GM12878 (cell line): ENCODE data around the gene TTLL11. TPM values are rescaled to one million over a fixed set of nuclear protein-coding genes. Genes with fewer than 3 reads are reported as not detected.

Experiments used
- ATAC-seq: fragments of 200-7000 bp; cut with Tn5 transposase; 3 replicates; pipeline ENCODE4 v1.9.1; 2020; ENCODE audit warnings: mild to moderate bottlenecking, moderate library complexity
- BruUV-seq: library from RNA; stranded (reverse); fragments of 400-500 nt; replicated peaks from 2 replicates; lab custom pipeline; 2021; lab: Mats Ljungman, UMichigan
- CTCF ChIA-PET: fragments of 300-600 bp; sonication (Branson Sonifier 250); formaldehyde crosslinking; extraction: SDS; loops from one replicate; lab custom pipeline; 2021; ENCODE audit warnings: inconsistent platforms; lab: Yijun Ruan, JAX
- POLR2A ChIA-PET: fragments of 350-600 bp; formaldehyde crosslinking; extraction: SDS; loops from one replicate; lab custom pipeline; 2021; ENCODE audit warnings: inconsistent platforms; lab: Charles Lee
- RAD21 ChIA-PET: fragments of 300-600 bp; sonication (Branson Sonifier 250); formaldehyde crosslinking; loops from one replicate; lab custom pipeline; 2023; ENCODE audit warnings: antibody characterized with exemption; ENCODE audit not compliant: unreplicated experiment; lab: Charles Lee
- SMC1A ChIA-PET: fragments of 300-600 bp; sonication (Branson Sonifier 250); formaldehyde crosslinking; loops from one replicate; lab custom pipeline; 2023; ENCODE audit not compliant: unreplicated experiment, uncharacterized antibody; lab: Charles Lee
- DNase-seq: peaks from one replicate; pipeline ENCODE4 v3.0.0-alpha.2; 2011; ENCODE audit warnings: low read depth, low spot score
- FAIRE-seq: peaks from 3 replicates; lab custom pipeline; 2011; peaks lifted over from hg19 to GRCh38; lab: Jason Lieb, UNC
- H2AFZ ChIP-seq: 2 replicates; pipeline ENCODE4 v1.6.0; 2011; ENCODE audit warnings: low read depth, low read length, control low read depth; ENCODE audit not compliant: control insufficient read depth
- H3K27ac ChIP-seq: 2 replicates; pipeline ENCODE4 v1.5.1; 2011; ENCODE audit warnings: control low read depth; ENCODE audit not compliant: control insufficient read depth, insufficient read depth
- H3K27me3 ChIP-seq, 2 experiments: replicated peaks in 1 of 2; 2 replicates each; pipeline versions ENCODE4 v1.6.0 to v1.6.1; 2011; ENCODE audit warnings: low read length in 1 of 2; ENCODE audit not compliant: control insufficient read depth in 2 of 2, insufficient read depth in 2 of 2
- H3K36me3 ChIP-seq, 2 experiments: 2 replicates each; pipeline ENCODE4 v1.5.1; 2011; ENCODE audit warnings: low read length in 1 of 2; ENCODE audit not compliant: control insufficient read depth in 2 of 2, insufficient read depth in 2 of 2
- H3K4me1 ChIP-seq: 2 replicates; pipeline ENCODE4 v1.6.1; 2011; ENCODE audit warnings: mild to moderate bottlenecking, low read length, moderate library complexity, mixed read lengths; ENCODE audit not compliant: control insufficient read depth, insufficient read depth
- H3K4me2 ChIP-seq: 2 replicates; pipeline ENCODE4 v1.6.0; 2011; ENCODE audit warnings: control low read depth; ENCODE audit not compliant: control insufficient read depth, insufficient read depth
- H3K4me3 ChIP-seq: fragments of 200-600 bp; sonication (generic); 2 replicates; pipeline ENCODE4 v1.5.1; 2016
- H3K79me2 ChIP-seq: 2 replicates; pipeline ENCODE4 v1.6.0; 2011; ENCODE audit warnings: low read length; ENCODE audit not compliant: control insufficient read depth, insufficient read depth
- H3K9ac ChIP-seq: 2 replicates; pipeline ENCODE4 v1.8.0; 2011; ENCODE audit warnings: low read length, control low read depth, mixed read lengths; ENCODE audit not compliant: control insufficient read depth, insufficient read depth
- H3K9me3 ChIP-seq: replicated peaks from 3 replicates; pipeline ENCODE4 v1.5.1; 2011; ENCODE audit warnings: mild to moderate bottlenecking, low read length; ENCODE audit not compliant: control insufficient read depth, insufficient read depth
- H4K20me1 ChIP-seq: 2 replicates; pipeline ENCODE4 v1.6.0; 2011; ENCODE audit not compliant: control insufficient read depth, insufficient read depth
- BCL11A ChIP-seq: IDR thresholded peaks from 2 replicates; pipeline ENCODE4 v1.6.1; 2011; ENCODE audit warnings: low read depth, low read length
- CBFB ChIP-seq: IDR thresholded peaks from 2 replicates; pipeline ENCODE4 v1.6.1; 2016; ENCODE audit warnings: antibody characterized with exemption, low read depth
- FOS ChIP-seq: IDR thresholded peaks from 3 replicates; pipeline ENCODE4 v1.6.1; 2011; ENCODE audit warnings: borderline replicate concordance; ENCODE audit not compliant: insufficient read length; ENCODE audit errors: extremely low read depth
- GABPA ChIP-seq: IDR thresholded peaks from 2 replicates; pipeline ENCODE4 v1.6.1; 2014; ENCODE audit warnings: antibody characterized with exemption, low read depth, mild to moderate bottlenecking, inconsistent platforms
- HDAC6 ChIP-seq: fragments of 200-600 bp; sonication (generic); IDR thresholded peaks from one replicate; pipeline ENCODE4 v1.8.0; 2017; ENCODE audit warnings: antibody characterized with exemption; ENCODE audit not compliant: unreplicated experiment
- KDM1A ChIP-seq: fragments of 200-600 bp; sonication (generic); IDR thresholded peaks from 2 replicates; pipeline ENCODE4 v1.6.1; 2016; ENCODE audit warnings: borderline replicate concordance
- MTA2 ChIP-seq: fragments of 450-650 bp; IDR thresholded peaks from 2 replicates; pipeline ENCODE4 v1.6.1; 2016; ENCODE audit warnings: low read depth, mild to moderate bottlenecking, moderate library complexity
- MTA3 ChIP-seq: IDR thresholded peaks from 2 replicates; pipeline ENCODE4 v1.6.1; 2012; ENCODE audit warnings: low read length, inconsistent platforms, borderline replicate concordance
- NFXL1 ChIP-seq: fragments of 450-650 bp; IDR thresholded peaks from 2 replicates; pipeline ENCODE4 v1.6.1; 2017; ENCODE audit warnings: antibody characterized with exemption, mild to moderate bottlenecking, borderline replicate concordance
- POLR2AphosphoS5 ChIP-seq: IDR thresholded peaks from 2 replicates; pipeline ENCODE4 v1.6.1; 2011; ENCODE audit warnings: mild to moderate bottlenecking, low read length, inconsistent platforms
- SMAD1 ChIP-seq: fragments of 450-650 bp; IDR thresholded peaks from 2 replicates; pipeline ENCODE4 v1.6.1; 2018; ENCODE audit warnings: mild to moderate bottlenecking, low read depth; ENCODE audit not compliant: partially characterized antibody
- TCF7 ChIP-seq: IDR thresholded peaks from 2 replicates; pipeline ENCODE4 v1.6.1; 2014; ENCODE audit warnings: antibody characterized with exemption, borderline replicate concordance
- WRNIP1 ChIP-seq: IDR thresholded peaks from 2 replicates; pipeline ENCODE4 v1.6.1; 2011; ENCODE audit warnings: low read depth, low read length, improper control_type of control experiment, borderline replicate concordance
- ZNF217 ChIP-seq: fragments of 450-650 bp; IDR thresholded peaks from 2 replicates; pipeline ENCODE4 v1.6.1; 2017; ENCODE audit warnings: antibody characterized with exemption, mild to moderate bottlenecking
- ZZZ3 ChIP-seq: IDR thresholded peaks from 2 replicates; pipeline ENCODE4 v1.6.1; 2011; ENCODE audit warnings: low read depth; ENCODE audit not compliant: control insufficient read depth, insufficient read length
- WGBS: methylation state at CpG from one replicate; pipeline ENCODE4 v1.1.6; 2016; ENCODE audit warnings: low lambda C conversion rate; ENCODE audit not compliant: insufficient replicate concordance, insufficient coverage; ENCODE audit errors: missing lambda C conversion rate; 5-methylcytosine and 5-hydroxymethylcytosine counted together
- in situ Hi-C: fragments of 300-500 bp; cut with MboI; formaldehyde crosslinking; loops from 9 replicates; pipeline ENCODE4 v1.14.3; 2018; ENCODE audit warnings: mixed read lengths
- intact Hi-C: fragments of 100-400 bp; cut with micrococcal nuclease; formaldehyde crosslinking; loops from one replicate; pipeline ENCODE4 v1.14.2; 2022; ENCODE audit not compliant: unreplicated experiment
- polyA plus RNA-seq, 11 experiments: library from polyadenylated mRNA; depleted of rRNA in 4 of 11; unstranded in 6 of 11; stranded (reverse) in 5 of 11; fragments of >200 nt; fragmentation: Nextera tagmentation in 4 of 11; fragmentation: Illumina TruSeq in 1 of 11; extraction: Ambion mirVana in 4 of 11; extraction: Trizol in 1 of 11; gene quantifications; 1 replicate in 1 of 11; 2 replicates in 10 of 11; pipeline versions ENCODE4 v1.2.1 to v1.2.3, GENCODE V29; 2011 to 2016; ENCODE audit warnings: inconsistent platforms in 2 of 11, missing spikeins in 2 of 11, low read depth in 1 of 11
- total RNA-seq, 4 experiments: library from RNA; depleted of rRNA in 3 of 4; stranded (reverse); fragments of >200 nt in 3 of 4; fragmentation: Illumina TruSeq in 1 of 4; extraction: Trizol in 1 of 4; gene quantifications; 2 replicates each; pipeline versions ENCODE4 v1.2.1 to v1.2.3, GENCODE V29; 2013 to 2021
- TF ChIP-seq, protein P1 (sequence below): fragments of 450-650 bp; IDR thresholded peaks from 2 replicates; pipeline ENCODE4 v1.6.1; 2017; ENCODE audit warnings: mild to moderate bottlenecking, low read depth, inconsistent platforms; ENCODE audit not compliant: poor library complexity, severe bottlenecking
- TF ChIP-seq, protein P2 (sequence below): fragments of 450-650 bp; IDR thresholded peaks from 2 replicates; pipeline ENCODE4 v1.6.1; 2018; ENCODE audit warnings: borderline replicate concordance, mild to moderate bottlenecking; ENCODE audit not compliant: partially characterized antibody
- TF ChIP-seq, protein P3 (sequence below): IDR thresholded peaks from 2 replicates; pipeline ENCODE4 v1.6.1; 2012; ENCODE audit warnings: low read depth, low read length, improper control_type of control experiment

The TTLL11 gene
- total and polyA plus RNA-seq, 10 of the 15 experiments (the other 5 are each of a cell fraction or from before 2014, with no cell fraction given), result 1.2 to 3.7 (median 2.9) TPM

DNA sequence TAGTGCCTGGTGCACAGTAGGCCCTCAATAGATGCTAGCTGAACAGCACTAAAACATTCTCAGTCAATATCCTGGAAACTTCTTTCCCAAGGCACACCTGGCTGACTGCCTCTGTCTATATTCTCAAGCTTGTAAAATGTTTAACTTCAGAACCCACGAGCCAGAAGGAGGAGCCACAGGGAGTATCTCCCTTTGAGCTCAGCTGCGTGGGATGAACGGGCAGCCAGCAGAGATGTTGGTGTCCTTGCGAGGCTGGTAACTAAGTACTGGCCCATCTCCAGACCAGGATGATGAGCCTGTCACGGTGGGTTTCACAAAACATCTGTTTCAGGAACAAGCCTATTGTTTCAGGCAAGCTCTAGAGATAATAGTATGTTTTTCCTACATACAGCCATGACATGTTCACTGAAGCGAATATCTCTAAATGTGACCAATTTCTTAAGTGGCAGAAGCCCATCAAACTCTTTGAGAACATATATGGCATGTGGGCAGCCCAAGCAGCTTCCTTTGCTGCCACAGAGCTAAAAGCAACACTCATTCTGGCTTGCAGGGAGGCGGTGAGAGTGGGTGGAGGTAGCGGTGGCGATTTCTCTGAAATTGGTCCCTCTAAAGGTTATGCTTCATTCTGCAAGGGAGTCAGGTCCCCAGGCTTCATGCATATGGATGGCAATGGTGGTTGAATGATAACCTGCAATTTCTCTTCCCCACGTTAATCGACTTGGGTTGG lies 206.2 kb downstream of the TTLL11 start (continued):
- TF ChIP-seq ZZZ3 (no peak), KDM1A (no peak), ZNF217 (no peak), TCF7 (no peak), FOS (no peak), BCL11A (no peak), MTA3 (no peak), POLR2AphosphoS5 (no peak), NFXL1 (no peak), WRNIP1 (no peak), CBFB (no peak), HDAC6 (no peak), SMAD1 (no peak)

GRCh38 chr9:121885345-121885901 lies 207.7 kb downstream of the TTLL11 start:
- no peak overlapping the region for H3K27ac ChIP-seq
- no peaks in the 10 kb centered on the region for H3K36me3 ChIP-seq
- H3K9ac ChIP-seq, result no peak overlapping the region
- H3K9me3 ChIP-seq, result no peaks in the 10 kb centered on the region
- BruUV-seq, result no TSS peak
- no peak for FAIRE-seq
- no peaks in the 10 kb centered on the region; the same call in 1 of the 2 replicates for H3K4me1 ChIP-seq
- H4K20me1 ChIP-seq, result no peaks in the 10 kb centered on the region
- ChIA-PET SMC1A (no interaction called here), RAD21 (no interaction called here), POLR2A (no interaction called here), CTCF (interaction anchor here (1.4 kb wide), 1 partner anchor 29 kb away, joined by 3 read pairs; no protein-coding TSS in a partner anchor)
- no peaks in the 10 kb centered on the region for H3K79me2 ChIP-seq
- in situ Hi-C loops, result no loop called here
- intact Hi-C loops, result no loop called here
- DNase-seq, result no peak
- H3K4me3 ChIP-seq, result no peak overlapping the region
- no peak overlapping the region for H2AFZ ChIP-seq
- H3K27me3 ChIP-seq, result no peaks in the 10 kb centered on the region
- no peak overlapping the region for H3K4me2 ChIP-seq
- no peak for ATAC-seq
- WGBS, result 17% methylated on average over 6 of the region's 6 CpGs
- TF ChIP-seq, protein P1, sequence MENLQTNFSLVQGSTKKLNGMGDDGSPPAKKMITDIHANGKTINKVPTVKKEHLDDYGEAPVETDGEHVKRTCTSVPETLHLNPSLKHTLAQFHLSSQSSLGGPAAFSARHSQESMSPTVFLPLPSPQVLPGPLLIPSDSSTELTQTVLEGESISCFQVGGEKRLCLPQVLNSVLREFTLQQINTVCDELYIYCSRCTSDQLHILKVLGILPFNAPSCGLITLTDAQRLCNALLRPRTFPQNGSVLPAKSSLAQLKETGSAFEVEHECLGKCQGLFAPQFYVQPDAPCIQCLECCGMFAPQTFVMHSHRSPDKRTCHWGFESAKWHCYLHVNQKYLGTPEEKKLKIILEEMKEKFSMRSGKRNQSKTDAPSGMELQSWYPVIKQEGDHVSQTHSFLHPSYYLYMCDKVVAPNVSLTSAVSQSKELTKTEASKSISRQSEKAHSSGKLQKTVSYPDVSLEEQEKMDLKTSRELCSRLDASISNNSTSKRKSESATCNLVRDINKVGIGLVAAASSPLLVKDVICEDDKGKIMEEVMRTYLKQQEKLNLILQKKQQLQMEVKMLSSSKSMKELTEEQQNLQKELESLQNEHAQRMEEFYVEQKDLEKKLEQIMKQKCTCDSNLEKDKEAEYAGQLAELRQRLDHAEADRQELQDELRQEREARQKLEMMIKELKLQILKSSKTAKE, result no peak
- TF ChIP-seq GABPA (no peak), CBFB (no peak), MTA2 (no peak)
- TF ChIP-seq, protein P2, sequence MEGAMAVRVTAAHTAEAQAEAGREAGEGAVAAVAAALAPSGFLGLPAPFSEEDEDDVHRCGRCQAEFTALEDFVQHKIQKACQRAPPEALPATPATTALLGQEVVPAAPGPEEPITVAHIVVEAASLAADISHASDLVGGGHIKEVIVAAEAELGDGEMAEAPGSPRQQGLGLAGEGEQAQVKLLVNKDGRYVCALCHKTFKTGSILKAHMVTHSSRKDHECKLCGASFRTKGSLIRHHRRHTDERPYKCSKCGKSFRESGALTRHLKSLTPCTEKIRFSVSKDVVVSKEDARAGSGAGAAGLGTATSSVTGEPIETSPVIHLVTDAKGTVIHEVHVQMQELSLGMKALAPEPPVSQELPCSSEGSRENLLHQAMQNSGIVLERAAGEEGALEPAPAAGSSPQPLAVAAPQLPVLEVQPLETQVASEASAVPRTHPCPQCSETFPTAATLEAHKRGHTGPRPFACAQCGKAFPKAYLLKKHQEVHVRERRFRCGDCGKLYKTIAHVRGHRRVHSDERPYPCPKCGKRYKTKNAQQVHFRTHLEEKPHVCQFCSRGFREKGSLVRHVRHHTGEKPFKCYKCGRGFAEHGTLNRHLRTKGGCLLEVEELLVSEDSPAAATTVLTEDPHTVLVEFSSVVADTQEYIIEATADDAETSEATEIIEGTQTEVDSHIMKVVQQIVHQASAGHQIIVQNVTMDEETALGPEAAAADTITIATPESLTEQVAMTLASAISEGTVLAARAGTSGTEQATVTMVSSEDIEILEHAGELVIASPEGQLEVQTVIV, result no peak
- TF ChIP-seq, protein P3, sequence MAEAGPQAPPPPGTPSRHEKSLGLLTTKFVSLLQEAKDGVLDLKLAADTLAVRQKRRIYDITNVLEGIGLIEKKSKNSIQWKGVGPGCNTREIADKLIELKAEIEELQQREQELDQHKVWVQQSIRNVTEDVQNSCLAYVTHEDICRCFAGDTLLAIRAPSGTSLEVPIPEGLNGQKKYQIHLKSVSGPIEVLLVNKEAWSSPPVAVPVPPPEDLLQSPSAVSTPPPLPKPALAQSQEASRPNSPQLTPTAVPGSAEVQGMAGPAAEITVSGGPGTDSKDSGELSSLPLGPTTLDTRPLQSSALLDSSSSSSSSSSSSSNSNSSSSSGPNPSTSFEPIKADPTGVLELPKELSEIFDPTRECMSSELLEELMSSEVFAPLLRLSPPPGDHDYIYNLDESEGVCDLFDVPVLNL, result no peak
